Globus pallidus (tissue), 1 donor: ENCODE measurements around the gene PUM2.

Experiments
- DNase-seq: peaks from one replicate; pipeline ENCODE4 v3.0.0-alpha.2; 2015; ENCODE audit warnings: low spot score

PUM2 gene

DNA sequence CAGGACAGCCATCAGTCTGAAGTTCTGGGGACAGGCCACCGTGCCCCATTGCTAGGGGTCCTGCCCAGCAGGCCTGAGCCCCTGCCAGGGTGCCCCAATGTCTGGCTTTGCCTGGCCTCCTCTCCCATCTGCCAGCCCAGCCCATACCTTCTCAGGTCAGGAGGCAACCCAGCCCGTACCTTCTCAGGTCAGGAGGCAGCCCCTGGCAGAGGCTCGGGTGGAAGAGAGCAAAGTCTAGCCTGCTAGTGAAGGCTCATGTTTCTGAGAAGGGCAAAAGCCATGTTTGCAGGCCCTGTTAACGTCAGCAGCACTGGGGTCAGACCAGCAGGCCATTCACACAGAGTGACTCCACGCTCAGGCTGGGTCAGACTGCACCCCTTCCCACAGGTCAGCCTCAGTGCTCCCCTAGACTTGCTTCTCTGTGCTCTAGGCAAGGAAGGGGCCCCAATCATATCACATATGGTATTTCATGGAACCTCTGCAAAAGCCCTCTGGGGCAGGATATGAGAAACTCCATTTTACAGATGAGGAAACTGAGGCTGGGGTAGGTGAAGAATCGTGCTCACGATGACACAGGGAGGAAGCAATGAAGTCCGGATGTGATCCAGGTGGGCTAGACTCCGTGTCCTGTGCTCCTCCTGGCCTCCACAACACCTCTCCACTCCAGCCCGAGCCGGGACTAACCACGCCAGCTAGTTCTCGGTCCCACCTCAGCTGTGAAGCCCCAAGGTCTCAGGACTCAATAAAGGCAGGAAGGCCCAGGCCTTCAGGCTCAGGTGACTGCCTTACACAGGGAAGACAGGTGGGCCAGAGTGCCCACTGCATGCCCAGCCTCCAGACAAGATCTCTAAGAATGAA, 135.2 kb downstream of the PUM2 start:
- DNase-seq, result no peak

DNA sequence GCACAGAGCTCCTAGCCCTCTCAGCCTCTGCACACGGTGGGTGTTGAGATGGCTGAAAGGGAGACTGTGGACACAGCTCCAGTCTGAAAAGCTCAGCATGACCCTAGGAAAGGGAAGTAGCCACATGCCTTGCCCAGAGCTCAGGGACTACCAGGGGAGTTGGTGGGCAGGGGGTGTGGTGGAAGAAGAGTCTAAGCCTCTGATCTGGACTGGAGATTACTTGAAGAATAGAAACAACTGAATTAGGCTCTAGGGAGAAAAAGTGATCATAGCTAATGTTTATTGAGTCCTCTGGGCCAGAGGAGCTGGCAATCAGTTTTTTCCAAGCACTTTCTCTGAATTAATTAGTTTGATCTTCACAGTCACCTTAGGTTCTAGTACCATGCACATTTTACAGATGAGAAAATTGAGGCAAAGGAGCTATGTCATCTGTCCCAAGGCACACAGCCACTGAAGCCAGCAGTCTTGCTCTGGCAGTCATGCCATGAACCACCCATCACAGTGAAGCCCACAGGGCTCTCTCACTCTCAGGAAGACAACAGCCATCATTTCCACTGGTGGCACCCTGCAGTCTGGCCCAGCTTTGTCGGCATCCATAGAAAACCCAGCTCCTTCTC, 136.0 kb downstream of the PUM2 start:
- no peak for DNase-seq

DNA sequence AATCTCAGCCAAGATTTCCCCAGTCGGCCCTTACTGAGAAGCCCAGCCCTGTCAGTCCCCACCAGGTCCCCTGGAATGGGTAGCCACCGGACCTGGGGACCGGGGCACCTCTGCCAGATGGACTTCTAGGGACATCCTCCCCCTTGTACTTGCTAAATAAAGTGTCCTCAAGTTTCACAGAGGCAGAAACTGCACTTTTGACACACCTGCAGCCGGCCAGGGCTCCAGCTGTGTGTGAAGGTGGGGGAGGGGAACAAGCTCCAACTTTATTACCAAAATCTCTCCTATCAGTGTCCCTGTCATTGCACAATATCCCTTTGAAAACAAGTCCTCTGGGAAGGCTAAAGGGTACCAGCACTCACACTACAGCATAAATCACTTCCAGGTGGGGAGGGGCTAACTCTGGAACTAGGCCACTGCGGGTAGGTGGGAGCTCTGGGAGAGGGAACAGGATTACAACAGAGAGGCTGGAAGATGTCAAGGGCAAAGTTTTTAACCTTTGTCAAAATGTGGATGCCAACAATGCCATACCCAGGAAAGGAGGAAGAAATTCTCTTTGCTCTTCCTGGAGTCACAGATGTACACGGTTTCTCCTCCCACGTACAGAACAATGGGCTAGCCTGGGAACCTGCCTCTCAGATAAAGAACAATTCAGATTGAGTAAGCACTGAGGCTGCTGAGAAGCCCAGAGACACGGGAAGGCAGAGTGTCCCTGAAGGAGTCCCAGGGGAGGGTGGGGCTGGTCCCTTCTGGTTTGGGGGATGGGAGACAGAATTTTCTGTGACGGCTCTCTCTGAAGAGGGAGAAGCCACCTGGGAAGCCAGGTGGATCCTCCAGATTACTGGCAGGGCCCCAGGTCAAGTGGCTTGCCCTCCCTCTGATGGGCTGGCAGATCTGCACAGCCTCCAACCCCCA, 136.7 kb downstream of the PUM2 start:
- no peak for DNase-seq

DNA sequence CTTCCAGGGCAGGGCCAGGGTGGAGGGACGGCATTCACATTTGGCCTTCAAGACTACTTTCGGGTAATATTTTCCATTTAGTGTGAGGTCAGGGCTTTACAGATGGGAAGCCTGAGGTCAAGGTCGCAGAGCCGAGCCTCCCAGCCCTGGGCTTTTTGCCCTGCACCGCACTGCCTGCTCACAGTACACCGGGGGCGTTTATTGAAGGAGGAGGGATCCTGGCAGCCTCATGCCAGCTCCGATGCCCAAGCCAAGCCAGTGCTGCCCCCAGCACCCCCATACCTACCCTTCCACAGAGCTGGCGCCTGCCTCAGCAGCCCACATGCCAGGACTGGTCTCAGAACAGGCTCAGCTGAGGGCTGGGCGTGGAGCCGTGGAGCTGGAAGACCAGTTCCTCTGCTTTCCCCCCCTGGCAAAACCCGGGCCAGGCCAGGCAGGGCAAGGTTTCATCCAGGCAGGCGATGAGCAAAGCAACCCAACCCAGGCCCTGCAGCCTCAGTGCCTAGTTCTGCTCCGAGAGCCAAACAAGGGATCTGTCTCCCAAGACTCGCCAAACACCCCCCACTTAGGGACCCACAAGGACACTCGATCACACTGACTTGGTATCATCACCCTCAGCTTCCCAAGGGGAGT, 137.7 kb downstream of the PUM2 start:
- no peak for DNase-seq

DNA sequence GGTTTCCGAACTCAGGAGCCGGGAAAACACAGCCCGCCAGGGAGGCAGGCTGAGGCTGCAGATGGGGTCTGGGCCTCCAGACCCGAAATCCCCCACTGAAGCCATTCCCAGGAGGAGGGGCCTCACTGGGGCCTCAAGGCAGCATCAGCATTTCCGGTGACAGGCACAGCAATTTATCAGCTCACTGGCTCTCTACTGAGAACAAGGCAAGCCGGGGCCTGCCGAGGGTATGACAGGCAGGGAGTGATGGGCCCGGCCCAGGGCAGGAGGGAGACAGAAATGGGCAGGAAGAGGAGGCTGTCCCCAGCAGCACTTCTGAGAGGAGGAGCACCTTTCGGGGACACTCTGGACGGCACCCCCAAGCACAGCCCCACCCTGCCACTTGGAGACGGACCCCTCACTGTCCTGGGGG, 138.2 kb downstream of the PUM2 start:
- DNase-seq, result no peak

DNA sequence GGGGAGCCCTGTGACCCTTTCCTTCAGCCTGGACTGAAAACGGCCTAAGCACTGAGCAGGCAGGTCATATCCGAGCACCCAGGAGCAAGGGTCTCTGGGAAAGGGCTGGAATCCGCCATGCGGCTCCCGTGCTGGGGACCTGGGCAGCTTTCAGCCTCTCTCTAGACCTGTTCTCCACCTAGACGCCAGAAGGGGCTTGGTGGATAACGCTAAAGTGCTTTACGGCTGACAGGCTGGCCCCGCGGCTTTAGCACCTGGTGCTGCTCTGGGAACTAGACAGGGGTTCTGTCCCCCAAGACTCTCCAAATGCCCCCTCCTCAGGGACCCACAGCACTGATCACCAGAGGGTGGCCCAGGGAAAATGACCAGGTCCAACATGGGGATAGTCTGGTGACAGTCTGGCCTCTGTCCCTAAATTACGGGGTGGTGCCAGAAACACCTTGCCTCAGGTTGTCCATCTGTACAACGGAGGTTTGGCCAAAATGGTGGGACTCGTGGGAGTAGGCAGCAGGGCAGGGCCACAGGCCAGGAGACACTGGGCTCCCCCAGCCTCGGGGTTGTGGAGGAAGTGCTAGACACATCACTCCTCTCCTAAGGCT, 138.7 kb downstream of the PUM2 start:
- DNase-seq, result no peak

DNA sequence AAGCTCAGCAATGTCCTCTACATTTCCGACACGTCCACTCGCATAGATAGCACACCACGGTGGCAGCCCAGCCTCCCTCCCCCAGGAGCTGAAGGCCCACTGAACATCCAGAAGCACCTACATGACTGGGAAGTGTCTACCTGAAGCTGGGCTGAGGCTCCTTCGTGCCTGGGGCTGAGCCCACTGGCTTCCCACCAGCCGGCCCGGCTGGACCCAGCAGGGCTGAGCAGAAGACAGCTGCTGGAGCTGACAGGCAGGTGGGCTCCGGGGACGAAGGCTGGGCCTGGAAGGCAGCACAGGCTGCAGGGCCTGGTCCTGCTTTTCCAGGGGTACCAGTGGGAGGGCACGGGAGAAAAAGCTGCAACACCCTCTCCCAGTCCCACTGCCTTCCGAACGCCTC, 139.2 kb downstream of the PUM2 start:
- DNase-seq, result no peak

DNA sequence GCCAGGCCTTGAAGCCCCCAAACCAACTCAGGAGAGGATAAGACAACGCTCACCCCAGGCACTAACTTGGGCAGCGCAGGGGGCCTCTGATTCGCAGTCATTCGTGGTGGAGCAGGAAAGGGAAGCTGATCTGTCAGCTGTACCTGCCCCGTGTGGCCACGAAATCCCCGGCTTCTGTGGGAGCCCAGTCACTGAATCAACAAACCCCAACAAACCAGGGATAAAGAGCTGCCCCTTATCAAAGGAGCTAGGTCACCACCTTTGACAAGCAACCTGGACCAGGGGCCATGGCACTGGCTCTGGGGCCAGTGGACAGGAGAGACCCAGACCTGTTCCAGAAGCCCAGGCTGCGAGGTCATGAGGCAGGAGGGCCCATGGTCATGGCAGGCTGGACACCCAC, 140.2 kb downstream of the PUM2 start:
- DNase-seq, result no peak

DNA sequence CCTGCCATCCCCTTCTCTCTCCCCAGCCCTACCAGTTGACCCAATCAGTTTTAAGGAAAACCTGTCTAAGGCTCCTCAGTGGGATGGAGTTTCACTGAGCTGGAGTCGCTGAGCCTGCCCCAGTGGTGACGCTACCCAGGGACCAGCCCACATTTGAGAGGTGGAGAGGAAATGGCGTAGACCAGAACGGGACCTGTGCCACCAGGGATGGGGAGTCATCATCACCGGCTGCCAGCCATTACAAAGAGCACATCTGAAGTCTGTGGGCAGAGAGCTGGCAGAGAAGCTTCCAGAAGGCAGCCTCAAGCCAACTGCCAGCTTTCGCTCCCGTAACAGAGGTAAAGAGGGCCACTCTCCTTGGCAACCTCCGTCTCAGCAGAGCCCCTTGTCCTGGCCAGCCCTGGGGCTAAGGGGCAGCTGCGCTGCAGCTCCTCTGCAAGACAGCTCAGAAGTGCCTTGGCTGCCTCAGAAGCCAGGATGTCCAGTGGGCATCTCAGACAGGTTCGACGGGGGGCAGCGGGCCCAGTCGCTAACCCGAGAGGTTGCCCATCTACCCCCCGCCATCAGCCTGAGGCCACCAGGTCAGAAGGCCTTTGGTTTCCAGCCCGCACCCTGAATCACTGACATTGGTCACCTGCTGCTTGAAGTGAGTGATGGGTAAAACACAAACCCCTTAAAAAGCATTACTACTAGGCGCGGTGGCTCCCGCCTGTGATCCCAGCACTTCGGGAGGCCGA, 141.1 kb downstream of the PUM2 start:
- DNase-seq, result no peak

DNA sequence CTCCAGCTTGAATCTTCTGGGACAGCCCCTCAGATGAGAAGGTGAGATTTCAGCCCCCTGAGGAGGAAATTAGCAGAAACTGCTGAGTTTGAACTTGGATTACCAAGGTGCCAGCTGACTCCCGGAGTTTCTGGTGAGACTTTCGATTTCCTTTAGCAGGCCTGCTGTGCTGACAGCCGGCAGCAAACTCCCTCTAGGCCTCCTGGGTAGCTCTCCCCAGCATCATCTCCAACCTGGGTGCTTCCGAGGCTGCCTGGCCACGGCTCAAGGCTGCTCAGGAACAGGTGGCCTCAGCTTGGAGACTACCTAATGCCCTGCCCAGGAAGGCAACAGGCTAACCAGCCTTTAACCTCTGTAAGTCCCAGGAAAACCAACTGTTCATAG, 142.2 kb downstream of the PUM2 start:
- DNase-seq, result no peak

DNA sequence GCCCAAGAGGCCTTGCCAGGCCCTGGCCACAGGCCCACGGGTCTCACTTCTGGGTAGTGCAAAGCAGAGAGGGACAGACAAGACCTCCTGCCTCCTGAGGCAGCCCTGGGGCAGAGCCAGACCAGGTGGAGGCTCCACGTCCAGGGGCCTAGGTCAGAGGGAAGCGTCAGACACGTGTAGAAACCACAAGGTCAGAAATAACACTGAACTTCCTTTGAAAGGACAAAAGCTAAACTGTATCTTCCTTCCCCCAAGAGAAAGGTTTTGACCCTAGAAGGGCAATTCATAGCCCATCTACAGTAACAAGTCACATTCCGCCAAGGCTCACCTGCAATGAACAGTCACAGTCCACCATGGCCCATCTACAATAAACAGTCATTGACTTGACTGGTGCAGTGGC, 143.6 kb downstream of the PUM2 start:
- DNase-seq, result no peak

DNA sequence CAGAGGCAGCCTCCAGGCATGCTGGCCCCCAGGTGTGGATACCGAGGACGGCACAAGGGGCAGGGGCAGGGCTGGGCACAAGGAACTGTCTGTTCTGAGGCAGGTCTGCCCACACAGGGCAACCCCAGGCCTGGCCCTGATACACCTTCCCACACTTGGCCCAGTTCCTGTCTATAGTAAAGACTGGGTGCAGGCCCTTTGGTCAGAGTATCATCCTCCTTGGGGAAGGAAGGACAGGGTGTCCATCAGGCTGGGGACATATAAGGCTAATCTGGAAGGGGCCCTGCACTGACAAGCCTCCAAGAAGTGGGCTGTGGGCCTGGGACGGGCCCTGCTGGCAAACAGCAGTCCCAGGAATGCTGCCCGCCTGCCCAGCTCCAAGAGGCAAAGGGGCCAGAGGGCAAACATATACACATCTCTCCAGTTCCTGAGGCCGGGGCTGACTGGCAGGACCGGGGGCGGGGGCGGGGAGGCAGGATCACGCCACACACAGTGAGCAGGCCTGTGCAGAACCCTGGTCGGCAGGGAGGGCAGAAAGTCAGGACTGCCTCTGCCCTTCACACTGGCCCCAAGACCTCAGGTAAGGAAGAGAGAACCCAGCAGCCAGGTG, 144.6 kb downstream of the PUM2 start:
- no peak for DNase-seq

DNA sequence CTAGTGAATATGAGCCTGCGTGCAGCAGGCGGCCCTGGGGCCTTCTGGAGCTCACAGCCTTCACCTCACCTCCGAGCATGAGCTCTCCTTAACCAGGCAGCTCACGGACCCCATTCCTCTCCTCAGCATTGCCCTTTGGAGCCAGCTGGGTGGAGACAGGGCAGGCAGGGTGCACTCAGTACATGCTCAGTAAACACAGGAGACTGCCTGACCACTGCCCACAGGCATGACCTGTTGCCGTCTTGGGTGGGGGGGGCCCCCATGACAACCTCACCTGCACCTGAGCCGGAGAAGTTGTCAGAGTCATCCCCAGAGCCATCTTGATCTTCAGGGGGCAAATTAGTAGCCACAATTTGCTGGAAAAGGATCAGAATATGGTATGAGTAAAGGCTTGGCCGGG, 145.6 kb downstream of the PUM2 start:
- DNase-seq, result no peak

DNA sequence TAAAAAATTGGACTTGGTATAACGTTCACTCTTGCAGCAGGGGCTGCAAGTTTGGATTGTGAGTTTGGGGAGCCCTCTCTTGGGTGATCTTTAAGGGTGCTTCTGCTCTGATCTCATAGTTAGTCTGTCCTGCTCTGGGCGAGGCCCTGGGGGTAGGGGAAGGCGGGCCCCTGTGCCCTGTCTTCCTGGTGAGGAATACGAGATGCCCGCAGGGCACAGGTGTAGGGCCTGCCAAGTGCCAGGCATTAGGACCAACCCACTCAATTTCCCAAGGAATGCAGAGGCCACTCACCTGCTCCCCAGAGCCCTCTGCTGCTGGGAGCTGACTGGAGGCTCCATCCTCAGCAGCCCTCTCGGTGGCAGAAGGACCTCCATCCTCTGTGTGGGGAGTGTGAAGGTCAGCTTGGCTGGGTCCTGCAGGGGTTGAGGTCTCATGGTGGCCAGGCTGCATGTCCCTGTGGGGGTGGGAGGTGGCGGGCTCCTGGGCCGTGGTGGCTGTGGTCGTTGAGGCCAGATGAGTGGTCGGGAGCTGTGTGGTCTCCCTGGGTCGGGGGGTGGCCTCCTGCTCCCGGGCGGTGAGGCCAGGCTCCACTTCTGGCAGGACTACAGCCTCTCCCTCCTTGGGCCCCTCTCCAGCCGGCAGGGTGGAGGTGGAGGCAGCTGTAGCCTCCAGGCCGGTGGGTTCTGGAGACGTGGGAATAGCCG, 147.0 kb downstream of the PUM2 start:
- DNase-seq, result no peak

DNA sequence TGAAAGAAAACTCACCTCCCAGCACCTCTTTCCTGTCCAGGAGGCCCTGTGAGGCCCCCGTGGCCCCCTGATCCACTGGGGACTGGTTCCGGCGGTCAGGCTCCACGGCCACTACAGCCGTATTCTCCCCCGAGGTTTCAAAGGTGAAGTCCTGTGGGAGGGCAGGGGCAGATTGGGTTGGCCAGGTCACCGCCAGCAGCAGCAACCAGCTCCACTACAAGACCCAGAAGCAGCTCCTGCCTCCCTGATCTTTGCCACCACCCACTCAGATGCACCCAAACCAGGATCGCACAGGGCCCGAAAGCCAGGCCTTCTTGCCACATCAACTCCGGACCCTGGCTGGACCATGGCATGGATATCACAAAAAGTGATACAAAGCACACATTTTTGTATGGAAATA, 147.6 kb downstream of the PUM2 start:
- DNase-seq, result no peak

DNA sequence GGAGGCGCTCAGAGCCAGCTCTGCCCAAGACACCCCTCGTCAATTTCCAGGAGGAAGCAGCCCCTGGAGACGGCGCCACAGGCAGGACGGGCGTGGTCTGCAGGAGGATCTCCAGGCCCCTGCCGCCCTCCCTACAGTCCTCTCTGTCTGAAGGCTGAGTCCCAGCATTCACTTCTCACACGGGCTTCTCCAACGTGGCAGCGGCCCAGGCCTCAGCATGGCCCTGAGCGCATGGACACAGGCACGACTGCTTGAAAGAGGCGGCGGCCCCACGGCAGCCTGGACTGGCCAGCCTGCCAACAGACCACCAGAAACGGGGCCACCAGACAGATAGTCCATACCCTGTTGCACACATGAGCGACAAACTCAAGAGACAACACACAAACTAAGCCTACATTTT, 149.0 kb downstream of the PUM2 start:
- no peak for DNase-seq

DNA sequence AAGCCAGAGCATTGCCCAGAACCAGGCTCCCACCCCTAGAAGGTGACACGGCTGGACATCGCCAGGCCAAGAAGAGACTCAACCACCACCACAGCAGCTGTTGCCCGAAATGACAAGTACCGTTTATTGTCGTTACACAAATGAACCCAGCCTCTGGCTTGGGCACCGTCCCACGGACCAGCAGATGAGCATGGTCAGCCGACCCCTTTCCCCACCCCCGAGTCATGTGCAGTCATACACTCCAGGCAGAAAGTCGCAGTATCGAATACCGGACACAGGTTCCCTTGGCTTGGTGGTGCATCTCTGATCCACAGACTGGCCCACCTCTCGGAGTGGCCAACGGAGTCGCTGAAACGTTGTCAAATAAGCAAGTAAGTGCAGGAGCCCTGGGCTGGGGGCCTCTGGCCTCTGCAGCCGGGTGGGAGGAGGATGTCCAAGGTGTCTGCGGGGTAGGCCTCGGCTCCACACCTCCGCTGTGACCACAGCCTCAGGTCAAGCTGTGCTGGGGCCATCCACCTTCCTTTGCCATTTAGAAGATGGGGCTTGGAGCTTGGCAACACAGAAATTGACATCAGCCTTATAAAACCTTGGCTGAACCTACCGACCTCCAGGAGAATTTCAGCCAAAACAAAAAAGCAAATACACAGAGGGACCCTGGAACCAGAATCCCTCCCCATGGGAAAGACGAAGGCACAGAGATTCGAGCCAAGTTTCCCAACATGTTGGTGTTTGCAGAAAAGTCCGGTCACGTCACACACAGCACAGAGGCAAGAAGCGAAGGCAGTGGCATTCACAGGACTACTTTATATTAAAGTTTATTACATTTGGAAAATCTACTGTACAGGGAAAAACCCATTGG, 149.7 kb downstream of the PUM2 start:
- no peak for DNase-seq

DNA sequence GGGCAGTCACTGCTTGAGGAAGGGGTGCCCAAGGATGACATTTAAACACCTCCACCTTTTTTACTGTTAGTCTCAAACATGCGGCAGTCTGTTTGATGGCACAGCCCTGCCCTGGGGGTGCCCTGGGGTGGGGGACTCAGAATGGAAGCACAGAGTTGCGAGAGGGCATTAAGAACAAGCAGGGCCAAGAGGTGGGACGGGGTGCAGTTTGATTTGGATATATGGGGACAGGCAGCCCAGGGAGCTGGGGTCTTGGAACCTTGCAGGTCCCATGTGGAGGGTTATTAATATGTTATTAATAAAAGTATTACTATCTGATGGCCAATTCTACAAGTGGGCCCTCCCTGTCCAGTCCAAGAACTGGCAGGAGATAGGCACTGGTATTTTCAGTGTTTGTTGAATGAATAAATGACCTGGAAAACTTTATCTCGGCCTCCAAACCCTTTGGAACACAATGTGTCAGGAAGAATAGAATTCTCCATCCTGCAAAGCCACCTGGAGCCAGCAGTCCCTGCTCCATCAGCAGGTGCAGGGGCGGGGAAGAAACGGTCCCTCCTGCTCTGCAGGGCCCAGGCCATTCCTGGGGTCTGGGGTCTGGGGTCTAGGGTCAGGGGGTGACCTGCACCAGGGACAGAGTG, 150.9 kb downstream of the PUM2 start:
- no peak for DNase-seq
